Stimulated activated CD8-positive, alpha-beta memory T cell treated with anti-CD3 and anti-CD28 coated beads, Interleukin-15, amount 100 ng/mL, for 24 hours (primary cell): ENCODE results near the gene RNF208.

Experiments used
- DNase-seq: peaks from one replicate; pipeline ENCODE4 v3.0.0-alpha.2; 2020; ENCODE audit warnings: low read depth

Gene RNF208

GRCh38 chr9:137227054-137227852 lies 5.2 kb upstream of the RNF208 start, which contains the start of gene RNF224:
Gene RNF224 (plus strand): TSS chr9:137227502. CDS start chr9:137228336, 834 bp downstream.
- DNase-seq: peak; percentile 51

GRCh38 chr9:137226338-137227053 lies 4.5 kb upstream of the RNF208 start:
- no peak for DNase-seq

DNA sequence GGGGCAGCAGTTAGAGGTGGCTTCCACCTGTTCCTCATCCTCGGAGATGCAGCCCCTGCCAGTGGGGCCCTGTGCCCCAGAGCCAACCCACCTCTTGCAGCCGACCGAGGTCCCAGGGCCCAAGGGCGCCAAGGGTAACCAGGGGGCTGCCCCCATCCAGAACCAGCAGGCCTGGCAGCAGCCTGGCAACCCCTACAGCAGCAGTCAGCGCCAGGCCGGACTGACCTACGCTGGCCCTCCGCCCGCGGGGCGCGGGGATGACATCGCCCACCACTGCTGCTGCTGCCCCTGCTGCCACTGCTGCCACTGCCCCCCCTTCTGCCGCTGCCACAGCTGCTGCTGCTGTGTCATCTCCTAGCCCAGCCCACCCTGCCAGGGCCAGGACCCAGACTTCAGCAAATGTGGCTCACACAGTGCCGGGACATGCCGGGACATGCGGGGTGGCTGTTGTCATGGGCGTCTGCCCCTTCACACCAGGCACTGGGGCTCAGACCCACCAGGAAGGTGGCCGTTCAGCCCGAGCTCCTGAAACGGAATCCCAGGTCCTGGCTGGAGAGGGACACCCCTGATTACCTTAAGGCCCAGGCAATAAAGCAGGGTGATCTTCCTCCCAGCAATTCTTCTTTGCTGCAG lies 3.8 kb upstream of the RNF208 start:
- no peak for DNase-seq

- DNase-seq: no peak
These were observed 3.0 kb upstream of the RNF208 start, which contains the start of gene CYSRT1 for GRCh38 chr9:137224830-137225694. Gene CYSRT1 (plus strand): TSS chr9:137225174. CDS start chr9:137225622, 448 bp downstream.

GRCh38 chr9:137223078-137223970 lies 1.3 kb upstream of the RNF208 start:
- peak; percentile 98 for DNase-seq

DNA sequence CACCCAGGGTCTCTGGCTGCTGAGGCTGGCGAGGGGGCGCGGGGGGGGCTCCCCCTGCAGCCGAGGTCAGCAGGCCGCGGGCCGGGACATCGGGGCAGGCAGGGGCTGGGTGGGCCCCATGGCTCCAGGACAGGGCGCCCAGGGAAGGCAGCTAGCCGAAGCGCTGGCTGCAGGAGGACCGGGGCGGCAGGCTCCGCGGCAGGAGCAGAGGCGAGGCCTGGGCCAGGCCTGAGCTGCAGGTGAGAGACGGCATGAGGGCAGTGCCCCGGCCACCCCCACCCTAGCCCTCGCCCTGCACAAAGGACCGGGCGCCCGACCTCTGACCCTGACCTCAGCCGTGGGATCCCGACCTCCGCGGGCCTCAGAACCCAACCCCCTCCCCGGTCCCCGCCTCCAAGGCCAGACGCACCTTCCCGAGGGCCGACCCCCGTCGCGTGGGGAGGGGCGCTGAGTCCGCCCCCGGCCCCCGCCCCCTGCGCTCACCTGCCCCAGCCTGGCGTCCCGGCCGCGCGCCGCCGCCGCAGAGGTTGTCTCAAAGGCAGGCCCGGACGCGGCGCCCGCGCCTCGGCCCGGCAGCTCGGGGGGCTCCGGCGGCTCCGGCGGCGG lies 431 bp downstream of the RNF208 start:
- no peak for DNase-seq

DNA sequence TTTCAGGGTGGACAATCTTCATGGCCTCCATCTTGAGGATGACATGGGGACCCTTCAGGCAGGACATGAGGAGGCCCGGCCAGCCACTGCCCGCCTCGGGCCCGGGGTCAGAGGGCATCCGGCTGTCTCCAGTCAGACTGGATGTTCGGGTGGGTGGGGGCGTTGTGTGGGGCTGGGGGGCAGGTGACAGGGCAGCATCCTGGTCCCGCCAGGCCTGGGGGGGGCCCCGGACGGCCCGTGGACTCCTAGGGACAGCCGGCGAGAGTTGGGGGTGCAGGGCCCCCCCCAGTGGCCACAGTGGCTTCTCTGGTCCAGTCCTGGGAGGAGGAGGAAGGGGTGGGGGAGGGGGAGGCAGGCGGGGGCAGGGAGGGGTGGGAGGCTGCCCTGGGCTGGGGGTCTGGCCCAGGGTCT lies 940 bp downstream of the RNF208 start:
- no peak for DNase-seq

- DNase-seq: no peak
These were observed 1.5 kb downstream of the RNF208 start for GRCh38 chr9:137220317-137221094.

GRCh38 chr9:137219757-137220316 lies 2.2 kb downstream of the RNF208 start:
- DNase-seq: no peak

GRCh38 chr9:137218754-137219271 lies 3.2 kb downstream of the RNF208 start:
- no peak for DNase-seq

- no peak for DNase-seq
These were observed 3.8 kb downstream of the RNF208 start for GRCh38 chr9:137218212-137218753.

- DNase-seq: no peak
These were observed 4.5 kb downstream of the RNF208 start for GRCh38 chr9:137217276-137218211.

DNA sequence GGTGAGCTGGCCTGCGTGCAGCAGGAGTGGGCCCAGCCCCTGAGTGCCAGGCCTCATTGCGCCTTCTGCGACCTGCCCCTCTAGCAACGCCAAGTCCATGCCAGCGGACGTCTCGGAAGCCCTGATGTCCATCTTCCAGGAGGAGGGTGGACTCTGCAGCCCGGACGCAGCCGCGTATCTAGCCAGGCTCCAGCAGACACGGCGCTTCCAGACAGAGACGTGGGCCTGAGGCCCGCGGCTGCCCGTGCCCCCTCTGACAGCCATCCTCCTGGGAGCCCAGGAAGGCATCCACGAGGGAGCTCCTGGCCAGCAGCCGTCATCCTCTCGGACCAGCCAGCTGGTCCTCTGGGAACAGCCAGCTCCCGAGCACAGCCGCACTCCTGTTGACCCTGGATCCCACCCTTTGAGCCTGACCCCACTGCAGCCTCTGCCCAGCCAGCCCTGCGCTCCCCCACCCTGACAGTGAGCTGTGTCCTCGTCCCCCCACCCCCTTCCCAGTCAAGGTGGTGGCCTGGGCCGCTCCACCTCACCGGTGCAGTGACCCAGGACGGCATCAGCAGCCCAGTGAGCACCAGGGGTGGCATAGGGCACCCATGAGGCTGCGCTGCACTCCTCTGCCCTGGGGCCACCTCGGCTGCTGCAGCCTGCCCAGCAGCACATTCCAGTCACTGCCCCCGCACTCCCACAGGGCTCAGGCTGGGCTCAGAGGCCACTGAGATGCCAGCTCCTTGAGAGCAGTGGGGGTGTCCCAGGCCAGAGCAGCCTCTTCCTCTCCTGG lies 5.7 kb downstream of the RNF208 start:
- no peak for DNase-seq

DNA sequence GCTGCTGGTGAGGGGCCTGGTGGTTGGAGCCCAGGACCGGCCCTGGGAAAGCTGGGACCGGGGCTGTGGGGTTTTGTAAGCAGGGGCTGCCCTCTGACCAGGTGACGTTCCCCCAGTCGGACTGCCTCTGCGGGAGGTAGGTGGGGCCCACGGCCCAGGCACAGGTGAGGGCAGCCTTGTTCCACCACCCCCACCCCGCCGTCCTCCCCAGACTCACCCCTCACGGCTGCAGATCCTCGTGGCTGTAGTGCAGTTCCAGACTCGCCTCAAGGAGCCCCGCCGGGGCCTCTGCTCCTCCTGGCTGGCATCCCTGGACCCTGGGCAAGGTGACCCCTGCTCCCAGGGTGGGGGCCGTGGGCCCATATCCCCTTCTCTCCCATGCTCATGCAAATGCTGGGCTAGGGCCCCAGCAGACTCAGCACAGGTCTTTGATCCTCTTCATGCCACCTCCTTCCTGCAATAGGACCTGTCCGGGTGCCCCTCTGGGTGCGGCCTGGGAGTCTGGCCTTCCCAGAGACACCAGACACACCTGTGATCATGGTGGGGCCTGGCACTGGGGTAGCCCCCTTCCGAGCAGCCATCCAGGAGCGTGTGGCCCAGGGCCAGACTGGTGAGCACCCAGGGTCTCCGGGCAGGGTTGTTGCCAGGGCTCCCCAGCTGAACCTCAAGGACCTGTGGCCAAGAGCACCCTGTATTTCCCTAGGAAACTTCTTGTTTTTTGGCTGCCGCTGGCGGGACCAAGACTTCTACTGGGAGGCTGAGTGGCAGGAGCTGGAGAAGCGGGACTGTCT lies 6.6 kb downstream of the RNF208 start:
- no peak for DNase-seq

DNA sequence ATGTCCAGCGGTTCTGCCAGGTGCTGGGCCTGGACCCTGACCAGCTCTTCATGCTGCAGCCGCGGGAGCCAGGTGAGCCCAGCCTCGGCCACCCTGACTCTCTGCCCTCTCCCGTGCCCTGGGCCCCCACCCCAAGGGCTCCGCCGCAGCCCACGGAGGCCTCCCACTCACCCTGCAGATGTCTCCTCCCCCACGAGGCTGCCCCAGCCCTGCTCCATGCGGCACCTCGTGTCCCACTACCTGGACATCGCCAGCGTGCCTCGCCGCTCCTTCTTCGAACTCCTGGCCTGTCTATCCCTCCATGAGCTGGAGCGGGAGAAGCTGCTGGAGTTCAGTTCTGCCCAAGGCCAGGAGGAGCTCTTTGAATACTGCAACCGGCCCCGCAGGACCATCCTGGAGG lies 7.4 kb downstream of the RNF208 start:
- no peak for DNase-seq
